Liver (tissue), 3 donors: ENCODE measurements around the gene ERC1.

Source experiments
- CTCF ChIP-seq: fragments of 150-350 bp; IDR thresholded peaks from 2 replicates; pipeline ENCODE4 v1.5.1; 2017; ENCODE audit warnings: improper control_type of control experiment, low read depth, low read length; ENCODE audit not compliant: missing input control
- EGR1 ChIP-seq, 2 donors: IDR thresholded peaks; 2 replicates each; pipeline ENCODE4 v1.6.1; 2016 to 2018; ENCODE audit warnings: antibody characterized with exemption in 2 of 2, low read depth in 2 of 2
- YY1 ChIP-seq: IDR thresholded peaks from 2 replicates; pipeline ENCODE4 v1.6.1; 2016; ENCODE audit warnings: antibody characterized with exemption, mild to moderate bottlenecking
- donor health status: healthy.
- donor health status: healthy.

- TF ChIP-seq CTCF (no peak), YY1 (no peak), EGR1 (IDR thresholded peaks at IDR 0.05; ENCODE audit: low read depth in 2 of 2) (no peak)
These were observed 80.2 kb downstream of the ERC1 start for GRCh38 chr12:1071182-1071581.
